Mucosa of rectum (tissue), 2 donors: ENCODE results near the gene SDK1.

ENCODE experiments used
- H3K27ac ChIP-seq, 2 donors: one replicate each; pipeline ENCODE4 v1.7.0; 2013; ENCODE audit warnings: inconsistent platforms in 2 of 2, low read depth in 2 of 2, low read length in 2 of 2
- H3K27me3 ChIP-seq, 2 donors: one replicate each; pipeline ENCODE4 v1.7.0; 2013; ENCODE audit warnings: low read length in 2 of 2; ENCODE audit not compliant: control insufficient read depth in 2 of 2, insufficient read depth in 2 of 2
- H3K36me3 ChIP-seq, 2 donors: one replicate each; pipeline ENCODE4 v1.7.0; 2013; ENCODE audit warnings: low read length in 2 of 2; ENCODE audit not compliant: control insufficient read depth in 2 of 2, insufficient read depth in 2 of 2
- H3K4me1 ChIP-seq, 2 donors: one replicate each; pipeline ENCODE4 v1.7.0; 2013; ENCODE audit warnings: low read length in 2 of 2, mild to moderate bottlenecking in 1 of 2; ENCODE audit not compliant: control insufficient read depth in 2 of 2, insufficient read depth in 2 of 2
- H3K4me3 ChIP-seq, 2 donors: one replicate each; pipeline ENCODE4 v1.7.0; 2013; ENCODE audit warnings: low read length in 2 of 2
- H3K9ac ChIP-seq, 2 donors: one replicate each; pipeline ENCODE4 v1.7.0; 2013; ENCODE audit warnings: low read length in 2 of 2, low read depth in 1 of 2, mild to moderate bottlenecking in 1 of 2
- H3K9me3 ChIP-seq, 2 donors: one replicate each; pipeline ENCODE4 v1.7.0; 2013; ENCODE audit warnings: low read length in 2 of 2; ENCODE audit not compliant: control insufficient read depth in 2 of 2
- donor health status: healthy.
- donor health status: Normal muscosa, but diverticular disease.

SDK1 gene

DNA sequence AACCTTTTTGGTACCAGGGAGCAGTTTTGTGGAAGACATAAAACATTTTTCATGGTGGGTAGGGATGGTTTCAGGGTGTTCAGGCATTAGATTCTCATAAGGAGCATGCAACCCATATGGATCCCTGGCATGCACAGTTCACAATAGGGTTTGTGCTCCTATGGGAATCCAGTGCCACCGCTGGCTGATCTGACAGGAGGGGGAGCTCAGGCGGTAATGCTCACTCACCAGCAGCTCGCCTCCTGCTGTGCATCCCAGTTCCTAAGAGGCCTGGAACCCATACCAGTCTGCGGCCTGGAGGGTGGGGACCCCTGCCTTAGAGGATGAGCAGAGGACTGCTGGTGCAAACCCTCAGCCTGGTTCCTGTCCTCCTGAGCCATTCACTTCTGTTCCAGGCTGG is 561.7 kb downstream of the SDK1 start:
- no peak overlapping the region for H3K4me3 ChIP-seq
- no peak overlapping the region for H3K27ac ChIP-seq
- no peaks in the 10 kb centered on the region for H3K27me3 ChIP-seq
- no peak overlapping the region for H3K9ac ChIP-seq
- H3K36me3 ChIP-seq: no peaks in the 10 kb centered on the region
- H3K4me1 ChIP-seq: no peaks in the 10 kb centered on the region
- no peaks in the 10 kb centered on the region for H3K9me3 ChIP-seq

DNA sequence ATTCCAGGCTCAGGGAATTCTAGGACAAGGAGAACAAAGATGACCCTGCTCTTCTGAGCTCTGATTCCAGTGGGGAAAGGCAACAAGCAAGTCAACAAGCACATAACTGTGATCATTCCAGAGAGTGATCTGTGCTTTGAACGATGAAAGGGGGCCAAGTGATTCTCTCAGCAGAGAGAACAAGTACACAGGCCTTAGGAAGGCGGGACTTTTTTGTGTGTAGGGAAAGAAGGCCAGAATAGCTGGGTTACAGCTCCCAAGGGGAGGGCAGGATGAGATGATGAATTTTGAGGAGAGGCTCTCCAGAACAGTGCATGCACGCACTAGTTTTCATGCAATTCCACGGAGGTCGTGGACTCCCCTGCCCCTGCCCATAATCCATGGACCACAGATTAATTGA is 565.2 kb downstream of the SDK1 start:
- H3K27me3 ChIP-seq: no peaks in the 10 kb centered on the region
- H3K9ac ChIP-seq: no peak overlapping the region
- H3K9me3 ChIP-seq: no peaks in the 10 kb centered on the region
- H3K4me1 ChIP-seq: no peaks in the 10 kb centered on the region
- H3K36me3 ChIP-seq: no peaks in the 10 kb centered on the region
- no peak overlapping the region for H3K4me3 ChIP-seq
- H3K27ac ChIP-seq: peak overlapping the region in 1 of 2 donors; percentile 38

DNA sequence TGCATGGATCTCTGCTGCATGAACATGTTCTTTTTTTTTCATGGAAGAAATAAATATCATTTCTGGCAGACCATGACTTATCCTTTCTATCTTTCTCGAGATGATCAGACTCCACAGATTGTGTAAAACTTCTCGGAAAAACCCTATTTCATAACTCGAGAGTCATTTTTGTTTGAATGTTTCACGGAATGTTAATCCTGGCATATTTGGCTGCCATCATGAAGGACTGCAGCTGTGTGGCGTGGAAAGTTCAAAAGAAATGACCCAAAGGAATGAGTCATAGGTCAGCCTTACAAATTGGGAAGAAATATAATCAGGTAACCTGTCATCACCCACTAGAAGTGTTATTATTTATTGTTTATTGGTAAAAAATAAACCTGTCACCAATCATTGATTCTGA is 566.8 kb downstream of the SDK1 start:
- H3K9me3 ChIP-seq: no peaks in the 10 kb centered on the region
- H3K27ac ChIP-seq: no peak overlapping the region

GRCh38 chr7:3879355-3880075 is 578.5 kb downstream of the SDK1 start:
- Histone ChIP-seq H3K4me1 (no peaks in the 10 kb centered on the region), H3K4me3 (no peak overlapping the region), H3K27ac (no peak overlapping the region), H3K36me3 (no peaks in the 10 kb centered on the region), H3K9me3 (no peaks in the 10 kb centered on the region), H3K27me3 (no peaks in the 10 kb centered on the region), H3K9ac (no peak overlapping the region)

More for the DNA sequence above, 566.8 kb downstream of the SDK1 start:
- H3K36me3 ChIP-seq: no peaks in the 10 kb centered on the region
- no peaks in the 10 kb centered on the region for H3K4me1 ChIP-seq
- H3K9ac ChIP-seq: no peak overlapping the region
- no peaks in the 10 kb centered on the region for H3K27me3 ChIP-seq
- H3K4me3 ChIP-seq: no peak overlapping the region

DNA sequence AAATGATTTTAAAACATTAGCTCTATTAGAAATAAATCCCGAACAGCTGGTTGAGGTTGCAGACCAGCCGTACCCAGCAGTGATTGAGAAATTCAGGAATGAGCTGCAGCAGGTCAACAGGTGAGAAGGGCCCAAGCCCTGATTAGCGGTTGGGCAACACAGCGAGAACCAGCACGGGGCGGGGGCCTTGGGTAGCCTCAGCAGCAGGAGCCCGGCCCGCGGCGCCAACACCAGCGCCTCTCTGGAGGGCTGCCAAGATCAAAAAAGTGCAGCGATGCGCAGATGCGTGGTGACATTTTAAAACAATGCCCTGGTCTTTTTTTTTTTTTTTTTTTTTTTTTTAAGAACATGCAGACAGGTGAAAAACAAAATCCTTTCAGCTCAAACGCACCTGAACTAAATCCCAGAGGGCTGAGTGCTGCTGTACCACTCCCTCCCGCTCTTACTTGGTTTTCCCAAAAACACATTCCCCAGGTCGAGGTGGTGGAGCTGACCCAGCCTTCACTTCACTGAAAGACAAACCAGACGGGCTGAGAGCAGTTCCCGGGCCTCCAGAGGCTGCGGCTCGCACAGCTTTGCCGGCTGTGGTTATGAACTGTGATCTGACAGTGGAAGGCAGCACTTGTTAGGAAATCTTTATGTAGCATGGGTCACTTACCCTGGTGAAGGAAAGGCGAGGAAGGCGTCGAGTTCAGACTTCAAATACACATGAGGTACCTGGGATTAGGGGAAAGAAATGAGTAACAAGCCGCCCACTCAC is 579.4 kb downstream of the SDK1 start:
- H3K9ac ChIP-seq: no peak overlapping the region
- H3K27me3 ChIP-seq: no peaks in the 10 kb centered on the region
- no peaks in the 10 kb centered on the region for H3K4me1 ChIP-seq
- H3K9me3 ChIP-seq: no peaks in the 10 kb centered on the region
- H3K27ac ChIP-seq: no peak overlapping the region
- H3K36me3 ChIP-seq: no peaks in the 10 kb centered on the region
- no peak overlapping the region for H3K4me3 ChIP-seq

DNA sequence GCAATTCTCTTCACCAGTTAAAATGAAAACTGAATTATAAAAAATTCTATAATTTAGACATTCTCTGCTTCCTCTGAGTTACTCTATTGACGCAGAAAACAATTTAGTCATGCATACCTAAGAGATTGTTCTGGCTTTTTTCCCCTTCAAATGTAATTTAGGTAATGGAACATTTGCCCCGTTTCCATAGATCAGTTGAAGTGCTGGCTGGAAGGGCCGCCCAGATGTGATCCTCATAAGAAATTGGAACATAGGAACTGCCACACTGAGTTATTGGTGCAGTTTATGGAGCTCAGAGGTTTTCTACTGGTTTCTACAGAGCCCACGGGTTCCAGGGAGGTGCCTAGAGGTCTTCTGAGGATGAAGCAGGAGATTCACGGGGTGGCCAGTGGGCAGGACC is 581.7 kb downstream of the SDK1 start:
- H3K4me3 ChIP-seq: no peak overlapping the region
- H3K9me3 ChIP-seq: no peaks in the 10 kb centered on the region
- H3K9ac ChIP-seq: no peak overlapping the region
- no peaks in the 10 kb centered on the region for H3K27me3 ChIP-seq
- no peaks in the 10 kb centered on the region for H3K36me3 ChIP-seq
- H3K4me1 ChIP-seq: no peaks in the 10 kb centered on the region
- H3K27ac ChIP-seq: no peak overlapping the region

DNA sequence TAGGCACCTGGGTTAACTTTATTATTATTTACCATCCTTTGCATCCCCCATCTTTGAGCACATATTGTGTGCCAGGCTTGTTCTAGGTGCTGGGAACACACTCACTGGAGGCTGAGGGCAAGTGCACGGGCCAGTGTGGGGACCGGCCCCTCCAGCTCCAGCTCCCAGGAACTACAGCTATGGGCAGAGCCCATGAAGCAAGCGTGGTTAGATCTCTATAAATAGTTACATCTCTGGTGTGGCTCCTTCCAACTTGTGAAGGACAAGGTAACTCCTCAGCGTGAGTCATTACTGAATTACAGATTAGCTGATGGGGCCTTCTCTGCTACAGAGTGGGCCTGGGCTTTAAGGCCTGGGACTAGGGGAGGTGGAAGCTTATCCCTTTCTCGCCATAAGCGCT is 583.5 kb downstream of the SDK1 start:
- H3K27me3 ChIP-seq: no peaks in the 10 kb centered on the region
- H3K36me3 ChIP-seq: no peaks in the 10 kb centered on the region
- no peaks in the 10 kb centered on the region for H3K4me1 ChIP-seq
- H3K9me3 ChIP-seq: no peaks in the 10 kb centered on the region
- H3K9ac ChIP-seq: no peak overlapping the region
- H3K4me3 ChIP-seq: no peak overlapping the region
- H3K27ac ChIP-seq: no peak overlapping the region

GRCh38 chr7:3887096-3887690 is 586.1 kb downstream of the SDK1 start:
- H3K36me3 ChIP-seq: no peaks in the 10 kb centered on the region
- no peak overlapping the region for H3K9ac ChIP-seq
- no peaks in the 10 kb centered on the region for H3K27me3 ChIP-seq
- no peaks in the 10 kb centered on the region for H3K4me1 ChIP-seq
- H3K4me3 ChIP-seq: no peak overlapping the region
- H3K9me3 ChIP-seq: no peaks in the 10 kb centered on the region
- H3K27ac ChIP-seq: peak overlapping the region in 1 of 2 donors; percentile 2

GRCh38 chr7:3888096-3888495 is 587.0 kb downstream of the SDK1 start:
- H3K36me3 ChIP-seq: no peaks in the 10 kb centered on the region

GRCh38 chr7:3892157-3892556 is 591.1 kb downstream of the SDK1 start:
- no peaks in the 10 kb centered on the region for H3K27me3 ChIP-seq
- H3K4me1 ChIP-seq: no peaks in the 10 kb centered on the region
- no peak overlapping the region for H3K27ac ChIP-seq
- H3K36me3 ChIP-seq: no peaks in the 10 kb centered on the region
- no peak overlapping the region for H3K9ac ChIP-seq
- no peak overlapping the region for H3K4me3 ChIP-seq
- H3K9me3 ChIP-seq: no peaks in the 10 kb centered on the region

More at GRCh38 chr7:3888096-3888495, 587.0 kb downstream of the SDK1 start:
- Histone ChIP-seq H3K9ac (no peak overlapping the region), H3K4me1 (no peaks in the 10 kb centered on the region), H3K27me3 (no peaks in the 10 kb centered on the region), H3K27ac (peak overlapping the region in 1 of 2 donors; percentile 2), H3K9me3 (no peaks in the 10 kb centered on the region), H3K4me3 (no peak overlapping the region)
